Kidney glomerular epithelial cell (primary cell): ENCODE results near the gene RAB11FIP5.
"Not testable (repeated sequence)": the region's sequence is repeated elsewhere in the genome, so short reads cannot be mapped to it uniquely, and the experiment has no call there.

Experiments used
- DNase-seq: peaks from one replicate; lab custom pipeline; 2025; lab: John Stamatoyannopoulos, UW

Gene RAB11FIP5

DNA sequence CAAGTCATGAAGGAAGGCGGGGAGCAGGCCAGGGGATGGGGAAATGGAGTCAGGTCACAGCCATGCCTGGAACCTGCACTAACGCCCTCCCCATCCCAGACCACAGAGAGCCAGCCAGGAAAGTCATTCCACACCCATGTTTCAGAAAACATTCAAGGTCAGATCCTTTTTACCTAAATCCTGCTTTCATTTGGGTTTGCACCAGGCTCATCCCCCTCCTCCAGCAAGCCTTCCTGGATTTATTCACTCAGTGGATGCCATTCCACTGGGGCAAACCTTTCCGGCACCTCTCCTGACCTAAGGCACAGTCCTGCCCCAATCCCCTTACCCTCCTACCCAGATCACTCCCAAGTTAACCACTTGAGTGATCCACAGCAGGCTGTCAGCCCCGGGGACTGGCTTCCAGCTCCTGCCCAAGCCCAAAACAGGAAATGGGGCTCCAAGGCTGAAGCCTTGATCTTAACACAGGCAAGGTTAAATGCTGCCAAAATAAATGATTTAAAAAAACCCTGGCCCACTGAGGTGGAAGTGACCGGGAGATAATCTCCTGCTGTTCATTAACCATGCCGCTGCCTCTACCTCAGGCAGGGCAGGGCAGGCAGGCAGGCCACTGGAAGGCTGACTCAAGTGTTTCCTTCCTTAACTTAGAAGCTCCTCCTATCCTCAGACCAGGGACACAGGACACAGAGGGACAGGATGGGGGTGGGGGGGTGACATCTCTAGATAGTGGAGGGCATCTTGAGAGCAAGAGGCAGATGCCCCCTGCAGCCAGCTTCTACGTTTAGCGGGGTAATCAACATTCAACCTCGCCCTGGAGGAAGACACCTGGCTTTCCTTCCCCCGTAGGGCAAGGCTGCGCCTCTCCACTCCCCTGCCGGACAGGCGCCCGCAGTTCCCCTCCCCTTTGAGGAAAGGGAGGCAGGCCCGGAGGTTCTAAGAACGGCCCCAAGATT is 1.4 kb downstream of the RAB11FIP5 start:
- DNase-seq: peak; percentile 44

DNA sequence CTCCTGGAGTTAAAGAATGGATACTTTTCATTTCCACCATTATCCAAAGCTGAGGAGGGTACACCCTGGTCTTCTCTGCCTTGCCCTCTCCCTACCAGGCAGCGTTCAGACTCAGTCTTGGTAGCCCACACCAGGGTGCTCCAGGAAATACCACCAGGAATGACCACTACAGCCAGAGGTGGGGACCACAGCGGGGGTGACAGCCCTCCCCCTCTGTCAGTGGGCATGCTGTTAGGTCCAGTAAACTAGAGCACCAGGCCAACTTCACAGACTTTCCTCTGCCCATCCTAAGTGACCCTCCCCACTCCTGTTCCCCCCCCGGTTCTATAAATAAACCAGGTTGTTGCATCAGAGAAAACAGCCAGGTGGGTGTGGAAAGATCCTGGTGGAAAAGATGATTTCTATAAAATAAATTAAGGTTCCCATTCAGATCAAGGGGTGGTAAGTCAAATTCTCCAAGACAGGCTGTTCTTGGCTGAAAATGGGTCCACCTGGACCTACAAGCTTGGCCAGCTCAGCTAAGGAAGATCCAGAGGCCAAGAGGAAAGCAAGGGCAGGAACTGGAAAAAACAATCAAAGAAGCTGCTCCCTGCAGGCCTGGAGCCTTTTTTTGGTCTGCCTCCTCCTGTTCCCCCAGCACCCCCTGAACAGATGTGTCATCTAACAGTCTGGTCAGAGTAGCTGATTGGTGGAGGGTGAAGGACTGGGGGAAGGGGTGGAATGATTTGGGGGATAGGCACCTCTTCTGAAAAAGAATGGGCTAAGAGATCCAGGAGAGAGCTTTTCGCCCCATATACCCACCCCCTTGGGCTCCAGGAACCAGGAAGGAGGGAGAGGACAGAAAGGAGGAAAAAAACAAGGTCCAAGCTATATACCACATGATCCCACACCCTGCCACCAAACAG is 2.3 kb downstream of the RAB11FIP5 start:
- DNase-seq: no peak

- no peak for DNase-seq
Measured at GRCh38 chr2:73109431-73110167, 3.1 kb downstream of the RAB11FIP5 start.

DNA sequence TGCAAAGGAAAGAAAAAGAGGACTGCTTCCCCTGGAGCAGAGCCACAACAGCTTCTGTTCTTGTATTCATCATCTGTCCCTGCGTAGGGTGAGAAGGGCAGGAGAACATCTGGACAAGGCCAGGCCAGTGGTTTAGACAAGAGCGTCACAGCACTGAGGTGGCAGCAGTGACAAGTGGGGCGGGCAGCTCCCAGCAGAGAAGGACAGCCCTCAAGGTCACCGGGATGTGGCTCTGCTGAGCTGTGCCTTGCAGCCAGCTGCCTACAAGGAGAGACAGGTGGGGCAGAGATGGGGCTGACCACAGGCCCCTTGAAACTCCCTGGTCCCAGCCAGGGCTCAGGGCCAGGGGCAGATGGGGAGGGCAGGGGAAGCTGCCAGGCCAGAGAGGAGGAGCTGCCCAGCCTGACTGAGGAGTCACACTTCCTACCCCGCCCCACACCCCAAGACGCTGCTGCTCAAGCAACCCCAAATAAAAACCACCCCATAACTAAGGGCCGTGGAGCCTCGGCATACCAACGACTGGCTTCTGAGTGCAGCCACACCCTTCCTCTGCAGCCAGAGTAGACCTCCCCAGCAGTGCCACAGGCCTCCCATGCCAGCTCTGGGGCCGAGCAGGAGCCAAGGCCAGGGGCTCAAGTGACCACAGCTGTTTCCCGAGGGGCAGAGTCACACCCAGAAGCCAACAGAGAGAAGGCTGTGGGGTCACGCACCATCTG is 5.4 kb downstream of the RAB11FIP5 start:
- DNase-seq: no peak

DNA sequence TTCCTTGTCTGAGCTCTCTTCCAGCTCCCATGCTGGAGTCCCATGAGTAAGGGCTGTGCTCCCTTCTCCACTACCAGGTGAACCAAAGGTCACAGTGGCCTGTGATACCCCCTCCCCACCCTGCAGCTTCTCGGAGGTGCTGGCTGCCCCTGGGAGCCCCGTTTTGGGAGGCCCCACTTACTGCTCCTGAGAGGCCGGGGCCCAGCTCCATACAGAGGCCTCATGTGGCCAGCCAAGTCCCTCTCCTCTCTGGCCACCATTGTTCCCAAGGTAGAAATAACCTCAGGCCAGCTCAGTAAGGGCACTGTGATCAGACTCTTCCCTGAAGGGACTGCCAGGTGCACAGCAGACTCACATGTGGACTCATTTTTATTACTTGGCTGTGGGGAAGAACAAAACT is 6.0 kb downstream of the RAB11FIP5 start:
- DNase-seq: no peak

DNA sequence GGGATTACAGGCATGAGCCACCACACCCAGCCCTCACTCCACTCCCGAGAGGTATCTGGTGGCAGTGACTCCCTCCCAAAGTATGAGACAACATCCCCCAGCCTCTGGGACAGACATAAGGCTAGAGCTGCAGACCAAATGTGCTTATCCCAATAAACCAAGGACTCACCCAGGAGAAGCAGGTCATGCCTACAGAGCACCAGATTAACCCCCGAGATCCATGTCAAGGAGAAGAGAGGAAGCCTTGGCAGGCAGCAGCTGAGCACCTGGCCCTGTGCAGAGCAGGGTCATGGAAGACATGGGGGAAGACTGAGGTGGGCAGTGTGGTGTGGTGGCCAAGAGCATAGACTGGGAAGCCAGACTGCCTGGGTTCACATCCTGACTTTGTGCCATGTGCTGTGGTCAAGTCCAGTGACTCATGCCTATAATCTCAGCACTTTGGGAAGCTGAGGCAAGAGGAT is 7.2 kb downstream of the RAB11FIP5 start:
- no peak for DNase-seq

GRCh38 chr2:73104933-73105332 is 7.8 kb downstream of the RAB11FIP5 start:
- DNase-seq: no peak

- DNase-seq: no peak
Measured at GRCh38 chr2:73103018-73103542, 9.7 kb downstream of the RAB11FIP5 start.

GRCh38 chr2:73101626-73102256 is 11.0 kb downstream of the RAB11FIP5 start:
- no peak for DNase-seq

DNA sequence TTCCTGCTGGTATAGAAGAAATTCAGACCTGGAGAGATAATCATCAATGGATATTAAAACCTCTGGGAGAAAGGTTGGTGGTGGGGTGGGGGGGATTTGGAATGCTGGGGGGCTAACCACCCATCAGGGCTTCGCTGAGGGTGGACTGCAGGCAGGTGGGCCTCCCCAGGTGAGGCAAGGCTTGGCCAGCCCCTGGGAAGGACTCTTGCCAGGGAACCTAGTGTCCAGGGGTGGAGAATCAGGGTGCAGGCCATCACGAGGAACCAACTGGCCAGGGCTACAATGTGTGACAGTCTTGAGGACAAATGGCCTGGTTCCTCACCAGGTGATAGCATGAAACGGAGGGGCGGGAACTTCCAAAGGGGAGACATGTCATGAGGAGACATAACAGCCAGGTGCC is 11.8 kb downstream of the RAB11FIP5 start:
- DNase-seq: no peak

GRCh38 chr2:73099486-73099885 is 13.3 kb downstream of the RAB11FIP5 start:
- DNase-seq: no peak

- no peak for DNase-seq
Measured at GRCh38 chr2:73095910-73096309, 16.8 kb downstream of the RAB11FIP5 start.

DNA sequence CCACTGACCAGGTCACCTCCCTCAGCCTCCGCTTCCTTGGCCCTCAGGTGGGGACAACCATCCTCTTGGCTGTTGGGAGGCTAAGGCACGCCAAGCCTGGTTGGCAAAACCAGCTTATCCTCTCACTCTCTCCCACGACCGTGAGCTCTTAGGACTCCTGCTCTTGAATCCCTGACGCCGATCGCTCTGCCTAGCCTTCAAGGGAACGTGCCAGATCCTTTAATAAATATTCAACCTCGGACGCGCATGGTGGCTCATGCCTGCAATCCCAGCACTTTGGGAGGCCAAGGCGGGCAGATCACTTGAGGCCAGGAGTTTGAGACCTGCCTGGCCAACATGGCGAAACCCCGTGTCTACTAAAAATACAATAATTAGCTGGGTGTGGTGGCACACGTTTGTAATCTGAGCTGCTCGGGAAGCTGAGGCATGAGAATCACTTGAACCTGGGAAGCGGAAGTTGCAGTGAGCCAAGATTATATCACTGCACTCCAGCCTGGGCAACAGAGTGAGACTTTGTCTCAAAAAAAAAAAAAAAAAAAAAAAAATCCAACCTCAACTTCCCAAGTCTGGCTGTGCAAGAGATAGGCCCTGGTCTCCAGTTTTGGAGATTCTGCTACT is 19.0 kb downstream of the RAB11FIP5 start:
- DNase-seq: not testable (repeated sequence)

DNA sequence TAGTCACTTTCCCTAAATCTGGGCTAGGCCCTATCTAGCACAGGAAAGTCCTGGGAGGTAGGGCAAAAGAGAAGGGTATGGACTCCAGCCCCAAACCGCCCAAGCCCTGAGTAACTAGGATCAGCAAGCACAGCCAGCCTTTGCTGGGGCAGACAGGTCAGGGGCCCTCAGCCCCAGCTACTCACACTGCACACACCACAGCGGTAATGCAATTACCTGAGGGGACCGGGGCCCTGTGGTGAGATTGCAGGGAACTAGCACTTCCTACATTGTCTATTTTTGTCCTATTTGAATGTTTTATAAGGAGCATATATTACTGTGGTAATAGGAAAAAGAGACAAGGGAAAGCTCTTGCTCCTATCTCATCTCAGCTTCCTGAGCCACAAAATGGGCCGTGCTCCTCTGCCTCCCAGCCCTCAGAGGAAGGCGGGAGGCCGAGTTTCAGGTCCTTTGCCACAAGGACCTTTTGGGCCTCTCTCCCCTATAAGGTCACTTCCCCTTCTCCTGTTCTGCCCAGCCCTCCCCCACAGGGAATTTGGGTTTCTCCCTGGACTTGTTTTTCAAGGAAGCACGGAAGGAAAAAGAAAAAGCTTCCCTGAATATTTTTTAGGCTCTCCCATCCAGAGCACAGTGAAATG is 20.5 kb downstream of the RAB11FIP5 start:
- no peak for DNase-seq

GRCh38 chr2:73091696-73092095 is 21.1 kb downstream of the RAB11FIP5 start:
- DNase-seq: no peak

- peak; percentile 90 for DNase-seq
Measured at GRCh38 chr2:73091164-73091563, 21.6 kb downstream of the RAB11FIP5 start.

DNA sequence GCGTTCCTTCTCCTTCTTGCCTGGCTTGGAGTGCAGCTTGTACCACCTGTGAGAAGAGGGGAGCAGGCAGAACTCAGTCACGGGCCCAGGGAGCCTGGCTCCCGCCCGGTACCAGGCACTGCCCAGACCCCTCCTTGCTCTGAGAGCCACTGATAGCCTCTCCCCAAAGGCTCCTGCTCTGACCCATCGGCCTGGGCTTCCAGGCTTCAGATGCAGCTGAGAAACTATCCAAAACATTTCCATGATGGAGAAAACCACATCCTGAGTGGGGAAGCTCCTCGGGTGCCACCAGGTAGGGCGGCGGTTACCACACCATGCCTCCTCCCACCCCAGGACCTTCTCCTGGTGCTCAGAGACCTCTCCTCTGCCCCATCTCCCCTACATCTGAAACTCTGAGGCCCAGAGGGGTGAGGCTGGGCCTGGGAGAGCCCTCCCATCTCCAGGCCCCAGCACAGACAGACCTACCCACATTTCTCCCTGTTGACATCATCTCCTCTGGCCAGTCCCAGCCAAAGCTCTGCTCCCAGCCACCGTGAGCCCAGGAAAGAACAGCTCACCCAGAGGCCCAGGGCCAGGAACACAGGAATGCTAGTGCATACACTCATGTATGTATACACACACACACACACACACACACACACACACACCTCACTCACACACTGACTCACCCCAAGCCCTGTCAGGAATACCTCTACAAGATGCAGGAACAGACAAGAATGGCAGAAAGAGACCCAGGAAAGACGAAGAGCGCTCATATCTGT is 23.3 kb downstream of the RAB11FIP5 start:
- peak; percentile 93 for DNase-seq

- no peak for DNase-seq
Measured at GRCh38 chr2:73088703-73089102, 24.0 kb downstream of the RAB11FIP5 start.

DNA sequence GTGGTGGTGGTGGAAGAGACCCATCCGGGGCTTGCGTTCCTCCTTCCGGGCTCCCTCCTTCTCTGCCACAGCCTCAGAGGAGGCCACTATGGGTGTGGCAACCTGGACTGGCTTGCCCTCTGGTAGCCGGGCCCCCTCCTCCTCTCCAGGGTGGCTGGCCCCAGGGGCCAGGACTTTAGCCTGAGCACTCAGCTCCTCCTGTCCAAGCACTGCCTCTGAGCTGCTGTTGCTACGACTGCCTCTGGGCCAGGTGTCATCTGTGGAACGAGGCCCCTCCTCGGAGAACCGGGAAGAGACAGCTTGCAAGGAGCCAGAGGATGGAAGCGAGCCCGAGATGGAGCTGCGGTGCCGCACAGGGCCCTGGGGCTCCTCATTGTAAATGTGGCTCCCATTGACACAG is 24.5 kb downstream of the RAB11FIP5 start:
- DNase-seq: no peak
